Hypothalamus (tissue), 51 donors: ENCODE measurements around the gene BCL7C.
"Not testable (repeated sequence)": the region's sequence is repeated elsewhere in the genome, so short reads cannot be mapped to it uniquely, and the experiment has no call there.

Source experiments
- DNase-seq, 51 donors: peaks; one replicate each; lab custom pipeline; 2025; lab: John Stamatoyannopoulos, UW

Gene BCL7C

DNA sequence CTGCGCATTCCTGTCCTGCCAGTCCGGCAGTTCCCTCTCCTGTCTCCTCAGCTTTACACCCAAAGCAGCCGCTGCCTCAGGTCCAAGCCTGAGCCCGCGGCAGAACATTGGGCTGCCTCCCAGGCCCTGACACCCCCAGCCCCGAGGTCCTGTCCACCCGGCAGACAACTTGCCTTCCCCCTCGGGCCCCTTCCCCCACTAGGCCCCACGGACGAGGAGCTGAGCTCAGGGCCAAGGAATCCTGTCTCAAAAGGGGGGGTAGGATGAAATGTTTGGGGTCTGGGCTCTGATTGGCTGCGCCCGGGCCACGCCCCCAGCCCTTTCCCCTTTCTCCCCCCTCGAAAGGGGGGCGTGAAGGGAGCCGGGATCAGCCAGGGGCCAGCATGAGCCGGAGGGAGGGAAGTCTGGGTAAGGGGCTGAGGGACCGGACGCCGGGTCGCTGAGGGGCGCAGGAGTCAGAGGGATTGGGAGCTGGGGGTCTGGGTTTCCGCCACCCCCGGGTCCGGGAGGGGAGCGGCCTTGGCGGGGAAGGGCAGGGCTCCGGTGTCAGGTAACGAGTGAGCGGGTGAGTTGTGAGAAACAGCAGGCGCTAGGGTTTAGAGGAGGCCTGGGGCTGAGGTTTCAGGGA lies 2.5 kb upstream of the BCL7C start, which contains the start of gene CTF1:
Gene CTF1 (plus strand): TSS at position 354 of the 628 bp plus-strand sequence. CDS start 30 bp downstream, at position 384.
- DNase-seq, result peak in 45 of 51 donors; percentile 23 to 79 (median 56)

DNA sequence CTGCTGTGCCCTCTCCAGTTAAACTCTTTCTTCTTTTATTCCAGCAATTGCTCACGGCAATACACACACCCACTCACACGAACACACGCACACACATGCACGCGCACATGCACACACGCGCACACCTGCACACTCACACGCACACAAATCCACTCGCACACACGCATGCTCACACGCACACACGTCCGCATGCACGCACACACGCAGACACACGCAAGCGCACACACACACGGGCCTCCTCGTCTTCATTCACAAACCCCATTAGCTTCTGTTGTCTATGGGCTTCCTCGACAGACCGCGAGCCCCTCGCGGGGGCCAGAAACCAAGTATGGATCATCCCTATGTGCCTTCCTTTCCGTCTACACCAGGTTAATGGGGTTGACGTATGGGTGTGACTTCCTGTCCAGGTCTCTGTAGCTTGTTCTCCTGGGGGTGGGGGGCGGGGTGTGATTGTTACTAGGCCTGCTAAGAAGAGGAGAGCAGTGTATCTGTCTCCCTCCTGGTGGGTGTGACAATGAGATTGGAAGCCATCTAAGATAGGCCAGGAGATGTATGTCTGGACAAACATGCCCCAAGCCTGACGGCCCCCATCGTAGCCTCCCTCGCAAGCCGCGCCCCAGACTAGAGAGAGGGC lies 1.9 kb upstream of the BCL7C start:
- no peak for DNase-seq

DNA sequence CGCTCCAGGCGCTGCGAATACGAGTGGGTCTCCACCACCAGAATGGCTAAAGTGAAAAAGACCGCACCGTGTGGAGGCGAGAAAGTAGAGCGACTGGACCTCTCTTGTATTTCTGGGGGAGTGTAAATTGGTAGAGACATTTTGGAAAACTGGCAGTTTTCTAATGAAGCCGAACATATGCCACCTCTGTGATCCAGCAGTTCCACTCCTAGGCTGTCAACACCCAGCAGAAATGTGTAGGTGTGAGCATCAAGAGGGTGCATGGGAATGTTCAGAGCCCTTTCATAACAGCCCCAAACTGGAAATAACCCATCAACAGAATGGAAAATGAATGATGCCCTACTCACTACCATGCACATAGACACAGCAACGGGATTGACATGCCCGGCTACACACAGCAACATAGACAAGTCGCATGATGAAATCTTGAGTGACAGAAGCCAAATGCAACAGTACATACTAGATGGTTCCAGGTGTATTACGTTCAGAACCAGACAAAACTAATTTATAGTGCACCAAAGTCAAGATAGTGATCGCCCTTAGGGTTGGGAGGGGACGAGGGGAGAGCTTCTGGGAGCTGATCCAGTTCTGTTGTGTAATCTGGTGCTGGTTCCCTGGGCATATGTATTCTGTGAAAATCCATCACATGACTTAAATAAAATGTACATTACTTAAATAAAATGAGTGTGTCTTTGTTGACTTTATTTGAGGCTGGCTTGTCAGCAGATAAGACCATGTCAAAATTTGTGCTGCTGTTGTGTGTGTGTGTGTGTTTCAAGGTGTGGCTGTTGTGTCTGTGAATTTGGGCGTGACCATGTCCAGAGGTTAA lies 877 bp upstream of the BCL7C start:
- DNase-seq, result peak in 1 of 51 donors; percentile 27

DNA sequence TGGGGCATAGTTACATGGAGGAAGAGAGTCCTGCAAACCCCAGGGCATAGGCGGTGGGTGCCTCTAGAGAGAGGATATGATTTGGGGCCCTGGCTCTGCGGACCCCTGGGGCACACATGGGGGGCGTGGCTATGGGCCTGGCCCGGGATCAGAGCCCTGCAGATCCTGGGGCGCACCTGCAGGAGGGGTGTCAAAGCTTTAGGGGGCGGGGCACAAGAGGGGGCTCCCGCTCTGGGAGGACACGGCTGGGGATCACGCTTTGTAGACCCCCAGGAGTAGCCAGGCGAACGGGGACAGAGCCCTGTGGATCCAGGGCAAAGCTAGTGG lies 497 bp downstream of the BCL7C start:
- DNase-seq, result peak in 1 of 51 donors; percentile 36

DNA sequence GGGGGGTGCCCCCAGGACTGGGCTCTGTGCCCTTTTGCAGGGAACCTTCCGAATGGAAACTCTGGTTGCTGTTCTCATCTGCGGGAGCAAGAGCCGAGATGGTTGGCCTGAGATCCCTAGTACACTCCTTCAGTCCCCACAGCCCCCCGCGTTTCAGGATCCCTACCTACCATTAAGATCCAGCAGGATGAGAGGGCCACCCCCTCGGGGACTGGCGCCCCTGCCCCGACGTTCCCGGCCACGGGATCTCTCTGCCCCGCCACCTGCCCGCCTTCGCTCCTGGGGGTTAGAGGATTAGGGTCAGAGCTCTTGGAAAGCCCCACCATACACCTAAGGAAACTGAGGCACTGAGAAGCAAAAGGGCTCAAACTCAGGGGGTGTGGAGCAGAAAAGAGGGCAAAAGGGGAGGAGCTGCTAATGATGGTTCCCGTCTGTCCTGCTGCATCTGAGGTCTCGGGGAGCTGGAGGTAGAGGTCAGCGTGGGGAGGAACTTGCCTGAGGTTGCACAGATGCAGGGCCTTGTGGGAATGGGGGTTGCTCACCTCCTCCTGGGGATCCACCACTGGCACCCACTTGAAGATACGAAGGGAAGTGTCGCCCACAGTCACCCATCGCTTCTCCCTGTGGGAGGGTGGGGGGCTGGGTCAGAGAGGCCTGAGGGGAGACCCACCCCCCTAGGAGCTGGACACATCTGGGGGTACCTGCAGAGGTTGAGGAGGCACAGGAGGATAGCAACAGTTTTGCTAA lies 1.0 kb downstream of the BCL7C start:
- DNase-seq, result no peak

DNA sequence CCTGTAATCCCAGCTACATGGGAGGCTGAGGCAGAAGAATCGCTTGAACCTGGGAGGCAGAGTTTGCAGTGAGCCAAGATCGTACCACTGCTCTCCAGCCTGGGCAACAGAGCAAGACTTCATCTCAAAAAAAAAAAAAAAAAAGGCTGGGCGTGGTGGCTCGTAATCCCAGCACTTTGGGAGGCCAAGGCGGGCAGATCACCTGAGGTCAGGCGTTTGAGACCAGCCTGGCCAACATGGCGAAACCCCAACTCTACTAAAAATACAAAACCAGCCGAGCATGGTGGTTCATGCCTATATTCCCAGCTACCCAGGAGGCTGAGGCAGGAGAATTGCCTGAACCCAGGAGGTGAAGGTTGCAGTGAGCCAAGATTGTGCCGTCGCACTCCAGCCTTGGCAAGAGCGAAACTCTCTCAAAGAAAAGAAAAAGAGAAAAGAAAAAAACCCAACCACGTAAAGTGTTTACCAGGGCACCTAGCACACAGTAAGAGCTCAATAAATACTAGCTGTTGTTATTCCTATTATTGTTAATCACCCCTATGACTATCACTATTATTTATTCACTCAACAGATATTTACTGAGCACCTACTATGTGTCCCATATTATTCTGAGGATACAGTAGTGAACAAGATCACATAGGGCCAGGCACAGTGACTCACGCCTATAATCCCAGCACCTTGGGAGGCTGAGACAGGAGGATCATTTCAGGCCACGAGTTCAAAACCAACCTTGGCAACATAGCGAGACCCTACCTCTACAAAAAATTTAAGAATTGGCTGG lies 2.6 kb downstream of the BCL7C start:
- not testable (repeated sequence) for DNase-seq

DNA sequence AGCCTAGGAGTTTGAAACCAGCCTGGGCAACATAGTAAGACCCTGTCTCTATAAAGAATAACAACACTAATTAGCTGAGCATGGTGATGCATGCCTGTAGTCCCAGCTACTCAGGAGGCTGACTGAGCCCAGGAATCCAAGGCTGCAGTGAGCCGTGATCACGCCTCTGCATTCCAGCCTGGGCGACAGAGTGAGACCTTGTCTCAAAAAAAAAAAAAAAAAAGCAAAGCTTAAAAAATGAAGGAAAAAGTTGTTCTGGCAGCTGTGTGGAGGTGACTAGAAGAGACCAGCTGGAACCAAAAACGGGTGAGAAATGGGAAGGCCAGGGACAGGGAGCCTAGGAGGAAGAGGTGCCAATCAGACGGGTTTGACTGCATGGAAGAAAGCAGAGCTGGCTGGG lies 4.2 kb downstream of the BCL7C start:
- no peak for DNase-seq

DNA sequence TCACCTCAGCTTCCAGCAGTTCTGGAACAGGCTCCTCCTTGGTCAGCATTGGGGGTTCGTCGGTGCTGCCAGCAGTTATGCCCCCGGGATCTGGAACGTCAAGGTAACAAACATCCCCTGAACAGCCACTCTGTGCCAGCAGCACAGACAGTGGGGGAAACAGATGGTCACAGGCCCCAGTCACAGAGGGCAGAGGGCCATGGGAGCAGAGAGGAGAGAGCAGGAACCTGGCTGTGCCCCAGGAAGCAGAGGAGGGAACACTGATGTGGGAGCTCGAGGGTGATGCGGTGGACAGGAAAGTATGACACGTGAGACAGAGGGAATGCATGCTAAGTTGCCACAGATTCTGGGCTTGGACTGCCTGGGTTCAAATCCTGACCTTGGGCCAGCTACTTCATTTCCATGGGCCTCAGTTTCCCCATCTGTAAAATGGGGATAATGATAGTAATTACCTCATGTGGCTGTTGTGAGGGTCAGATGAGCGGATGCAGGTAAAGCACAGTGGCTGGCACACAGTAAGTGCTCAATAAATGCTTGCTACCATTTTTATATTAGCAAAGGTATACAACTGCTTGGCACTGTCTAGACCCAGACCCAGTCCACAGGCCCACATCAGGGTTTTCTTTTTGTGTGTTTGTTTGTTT lies 4.9 kb downstream of the BCL7C start:
- no peak for DNase-seq

DNA sequence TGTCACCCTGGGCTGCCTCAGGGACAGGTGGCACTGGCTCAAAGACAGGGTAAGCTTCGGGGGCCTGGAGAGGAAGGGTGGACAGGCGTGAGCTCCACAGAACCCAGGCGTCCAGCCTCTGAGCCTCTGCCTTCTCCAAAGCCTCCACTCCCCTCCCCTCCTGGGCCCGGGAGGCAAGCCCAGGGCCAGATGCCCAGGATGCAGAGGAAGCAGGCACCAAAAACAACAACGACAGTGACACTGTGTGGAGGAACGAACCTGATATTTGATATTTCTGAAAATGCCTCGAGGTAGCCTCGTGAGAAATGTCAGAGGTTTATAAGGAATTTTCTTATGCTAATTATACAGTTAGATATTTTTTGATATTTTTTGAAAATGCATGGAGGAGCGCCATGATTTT lies 6.0 kb downstream of the BCL7C start:
- no peak for DNase-seq

DNA sequence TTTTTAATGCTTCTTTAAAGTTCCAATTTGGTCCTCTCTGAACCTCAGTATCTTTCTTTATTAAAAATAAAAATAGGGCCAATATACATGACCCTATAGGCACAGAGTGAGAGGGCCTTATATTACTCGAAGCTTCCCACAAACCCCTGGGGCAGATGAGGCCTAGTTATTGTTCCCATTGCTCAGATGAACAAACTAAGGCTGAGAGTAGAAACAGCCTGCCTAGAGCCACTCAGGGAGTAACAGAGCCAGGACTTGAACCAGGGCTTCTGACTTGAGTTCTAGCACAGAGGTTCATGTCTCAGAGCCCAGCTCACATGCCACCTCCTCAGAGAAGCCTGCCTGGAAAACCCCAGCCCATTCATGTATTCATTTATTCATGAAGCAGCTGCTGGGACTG lies 7.7 kb downstream of the BCL7C start:
- DNase-seq, result no peak

DNA sequence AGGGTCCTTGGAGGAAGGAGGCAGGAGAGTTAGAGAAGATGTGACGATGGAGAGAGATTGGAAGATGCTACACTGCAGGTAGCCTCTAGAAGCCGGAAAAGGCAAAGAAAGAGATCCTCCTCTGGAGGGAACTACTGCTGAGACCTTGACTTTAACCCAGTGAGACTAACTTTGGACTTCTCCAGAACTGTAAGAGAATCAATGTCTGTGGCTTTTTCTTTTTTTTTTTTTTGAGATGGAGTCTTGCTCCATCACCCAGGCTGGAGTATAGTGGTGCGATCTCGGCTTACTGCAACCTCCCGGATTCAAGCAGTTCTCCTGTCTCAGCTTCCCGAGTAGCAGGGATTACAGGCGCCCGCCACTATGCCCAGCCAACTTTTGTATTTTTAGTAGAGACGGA lies 8.7 kb downstream of the BCL7C start:
- no peak for DNase-seq

DNA sequence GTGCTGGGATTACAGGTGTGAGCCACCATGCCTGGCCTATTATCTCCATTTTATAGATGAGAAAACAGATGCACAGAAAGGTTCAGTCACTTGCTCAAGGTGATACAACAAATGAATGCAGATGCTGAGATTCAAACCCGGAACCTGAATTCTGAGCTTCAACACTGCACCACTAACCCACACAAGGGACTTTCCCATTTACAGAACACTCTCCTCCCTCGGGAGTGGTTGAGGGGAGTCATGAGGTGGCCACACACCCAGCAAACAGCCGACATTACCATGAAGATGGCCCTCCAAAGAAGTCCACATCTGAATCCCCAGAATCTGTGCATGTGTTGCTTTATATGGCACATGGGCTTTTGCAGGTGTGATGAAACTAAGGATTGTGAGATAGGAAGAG lies 9.1 kb downstream of the BCL7C start:
- no peak for DNase-seq

DNA sequence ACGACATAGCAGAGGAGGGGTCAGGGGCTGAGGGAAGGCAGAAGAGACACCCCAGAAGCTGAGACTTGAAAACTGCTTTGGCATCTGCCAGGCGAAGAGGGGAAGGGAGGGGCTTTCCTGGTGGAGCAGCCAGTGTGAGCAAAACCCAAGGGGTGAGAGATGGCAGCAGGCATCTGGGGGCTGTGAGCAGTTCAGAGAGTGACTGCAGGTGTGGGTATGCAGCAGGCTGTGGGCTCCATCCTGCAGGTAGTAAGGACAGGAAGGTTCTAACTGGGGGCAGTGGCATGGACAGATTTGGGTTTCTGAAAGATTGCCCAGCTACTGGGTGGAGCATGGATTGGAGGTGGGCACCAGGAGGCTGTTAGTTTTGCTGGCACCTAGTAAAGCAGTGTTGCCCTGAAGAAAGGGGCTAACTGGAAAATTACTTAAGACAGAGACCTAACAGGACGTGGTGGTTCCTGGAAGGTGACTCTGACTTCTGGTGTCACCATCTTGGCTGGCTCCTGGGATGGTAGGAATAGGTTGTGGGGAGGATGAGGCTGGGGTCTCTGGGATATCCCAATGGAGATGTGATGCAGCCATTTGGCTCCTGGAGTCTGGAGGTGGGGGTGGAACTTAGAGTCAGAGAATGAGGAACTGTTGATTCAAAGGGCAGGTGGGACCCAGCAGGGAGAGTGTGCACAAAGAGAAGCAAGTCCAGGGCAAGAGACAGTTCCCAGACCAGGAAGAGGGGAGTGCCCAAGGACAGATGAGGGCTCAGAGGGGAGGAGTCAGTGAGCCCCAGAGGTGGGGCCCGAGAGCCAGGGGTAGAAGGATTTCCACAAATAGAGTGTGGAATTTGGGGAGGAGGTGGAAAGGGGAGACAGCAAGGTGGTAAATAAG lies 11.2 kb downstream of the BCL7C start:
- DNase-seq, result no peak

DNA sequence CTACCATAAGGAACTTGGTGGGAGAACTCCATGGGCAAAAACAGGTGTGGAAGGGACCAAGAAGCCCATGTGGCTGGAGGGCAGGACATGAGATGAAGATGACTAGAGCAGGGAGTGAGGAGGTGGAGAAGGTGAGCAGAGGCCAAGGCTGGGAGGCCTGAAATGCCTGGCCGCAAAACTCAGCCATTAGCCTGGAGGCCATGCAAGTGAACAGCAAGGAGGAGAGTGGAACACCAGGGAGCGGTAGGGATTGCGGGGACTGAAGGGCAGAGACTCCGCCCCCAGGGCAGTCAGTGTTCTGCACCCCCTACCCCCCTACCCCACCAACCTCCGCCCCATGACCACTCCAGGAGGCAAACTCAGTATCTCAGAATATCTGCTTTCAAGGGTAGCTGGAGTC lies 17.0 kb downstream of the BCL7C start:
- DNase-seq, result peak in 1 of 51 donors; percentile 3

DNA sequence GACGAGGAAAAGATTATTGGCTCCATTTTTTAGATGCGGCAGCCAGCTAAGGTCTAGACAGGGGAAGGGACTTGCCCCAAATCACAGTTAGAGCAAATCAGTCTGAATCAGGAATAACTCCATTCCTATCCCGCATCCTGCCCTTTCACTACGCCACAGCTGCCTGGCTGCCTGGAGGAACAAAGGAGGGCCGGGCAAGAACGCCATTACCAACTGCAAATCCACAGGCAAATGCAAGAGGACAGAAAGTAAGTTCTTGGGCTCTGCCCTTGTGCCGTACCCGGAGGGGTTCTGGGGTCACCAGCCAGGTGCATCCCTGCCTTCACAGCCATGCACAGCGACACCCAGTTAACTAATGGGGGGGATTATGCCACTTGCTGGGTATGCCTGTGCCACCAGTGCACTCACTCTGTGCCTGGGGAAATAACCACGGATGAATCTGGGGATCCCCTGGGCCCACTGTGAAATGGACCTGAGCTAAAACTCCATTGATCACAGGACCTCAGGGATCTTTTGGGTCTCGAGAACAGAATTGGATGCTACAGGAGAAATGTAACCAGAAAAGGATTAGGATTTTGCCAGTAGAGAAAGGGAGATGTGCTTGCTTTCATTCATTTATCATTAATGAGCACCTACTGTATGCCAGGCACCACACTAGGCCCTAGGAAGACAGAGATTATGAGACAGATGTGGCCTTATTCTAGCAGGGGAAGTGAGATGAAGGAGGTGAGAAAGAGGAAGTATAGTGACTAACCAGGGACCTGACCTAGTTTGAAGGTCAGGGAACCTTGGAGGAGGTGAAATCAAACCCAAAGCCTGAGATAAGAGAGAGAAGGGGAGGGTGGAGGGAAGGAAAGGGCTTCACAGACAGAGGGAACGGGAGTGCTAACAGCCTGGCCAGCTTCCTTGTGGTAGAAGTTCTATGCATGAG lies 17.7 kb downstream of the BCL7C start:
- peak in 6 of 51 donors; percentile 8 to 46 (median 18) for DNase-seq

DNA sequence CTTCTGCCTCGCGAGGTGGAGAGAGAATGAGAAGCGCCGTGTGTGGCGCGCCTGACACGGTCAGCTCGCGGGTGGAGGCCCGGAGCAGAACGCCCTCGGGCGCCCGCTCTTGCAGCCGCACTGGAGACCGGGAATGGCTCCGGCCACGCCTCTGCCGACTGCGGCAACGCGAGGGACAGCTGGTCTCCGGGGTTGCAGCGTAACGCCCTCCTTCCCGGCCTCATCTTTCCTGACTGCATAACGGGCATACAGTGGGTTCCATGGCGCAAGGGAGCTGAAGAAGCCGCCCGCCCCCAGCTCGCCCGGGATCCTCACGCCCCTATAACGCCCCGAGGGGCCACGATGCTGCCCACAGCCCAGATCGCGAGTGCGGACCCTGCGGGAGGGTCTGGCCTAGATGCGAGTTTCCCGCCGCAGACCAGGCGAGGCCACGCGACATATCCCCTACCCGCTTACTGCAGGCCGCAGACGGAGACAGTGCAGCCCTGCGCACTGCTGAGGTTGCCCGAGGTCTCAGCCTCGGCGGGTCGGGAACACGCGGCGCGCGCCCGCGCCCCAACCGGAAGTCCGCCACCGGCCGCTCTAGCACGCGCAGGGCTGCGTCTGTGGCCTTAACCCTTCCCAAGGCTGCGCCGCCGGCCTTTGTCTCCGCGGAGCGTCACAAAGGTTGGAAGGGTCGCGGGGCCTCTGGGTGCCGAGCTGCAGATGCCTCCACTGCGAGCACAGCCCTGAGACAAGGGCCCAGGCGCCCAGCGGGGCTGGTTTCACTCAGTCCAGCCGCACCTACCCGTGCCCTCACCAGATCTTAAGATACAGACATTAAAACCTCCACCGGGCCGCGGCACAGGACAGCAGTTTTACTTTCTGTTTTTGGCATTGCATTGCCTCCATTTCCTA lies 18.8 kb downstream of the BCL7C start:
- peak; percentile 42 to 93 (median 83) for DNase-seq
